Hair follicle dermal papilla cell (primary cell): ENCODE measurements around the gene ARMC3. TPM values are rescaled to one million over a fixed set of nuclear protein-coding genes. Genes with fewer than 3 reads are reported as not detected.

Experiments used
- small RNA-seq: library from RNA; depleted of rRNA; stranded (forward); fragments of <200 nt; gene quantifications from one replicate; pipeline ENCODE3, GENCODE V24; 2012
- total RNA-seq: library from RNA; depleted of rRNA; stranded (reverse); fragments of >200 nt; gene quantifications from 2 replicates; pipeline ENCODE4 v1.2.3, GENCODE V29; 2012

Gene ARMC3, protein sequence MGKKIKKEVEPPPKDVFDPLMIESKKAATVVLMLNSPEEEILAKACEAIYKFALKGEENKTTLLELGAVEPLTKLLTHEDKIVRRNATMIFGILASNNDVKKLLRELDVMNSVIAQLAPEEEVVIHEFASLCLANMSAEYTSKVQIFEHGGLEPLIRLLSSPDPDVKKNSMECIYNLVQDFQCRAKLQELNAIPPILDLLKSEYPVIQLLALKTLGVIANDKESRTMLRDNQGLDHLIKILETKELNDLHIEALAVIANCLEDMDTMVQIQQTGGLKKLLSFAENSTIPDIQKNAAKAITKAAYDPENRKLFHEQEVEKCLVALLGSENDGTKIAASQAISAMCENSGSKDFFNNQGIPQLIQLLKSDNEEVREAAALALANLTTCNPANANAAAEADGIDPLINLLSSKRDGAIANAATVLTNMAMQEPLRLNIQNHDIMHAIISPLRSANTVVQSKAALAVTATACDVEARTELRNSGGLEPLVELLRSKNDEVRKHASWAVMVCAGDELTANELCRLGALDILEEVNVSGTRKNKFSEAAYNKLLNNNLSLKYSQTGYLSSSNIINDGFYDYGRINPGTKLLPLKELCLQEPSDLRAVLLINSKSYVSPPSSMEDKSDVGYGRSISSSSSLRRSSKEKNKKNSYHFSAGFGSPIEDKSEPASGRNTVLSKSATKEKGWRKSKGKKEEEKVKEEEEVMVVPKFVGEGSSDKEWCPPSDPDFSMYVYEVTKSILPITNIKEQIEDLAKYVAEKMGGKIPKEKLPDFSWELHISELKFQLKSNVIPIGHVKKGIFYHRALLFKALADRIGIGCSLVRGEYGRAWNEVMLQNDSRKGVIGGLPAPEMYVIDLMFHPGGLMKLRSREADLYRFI
- not detected in 2 replicates for total RNA-seq

DNA sequence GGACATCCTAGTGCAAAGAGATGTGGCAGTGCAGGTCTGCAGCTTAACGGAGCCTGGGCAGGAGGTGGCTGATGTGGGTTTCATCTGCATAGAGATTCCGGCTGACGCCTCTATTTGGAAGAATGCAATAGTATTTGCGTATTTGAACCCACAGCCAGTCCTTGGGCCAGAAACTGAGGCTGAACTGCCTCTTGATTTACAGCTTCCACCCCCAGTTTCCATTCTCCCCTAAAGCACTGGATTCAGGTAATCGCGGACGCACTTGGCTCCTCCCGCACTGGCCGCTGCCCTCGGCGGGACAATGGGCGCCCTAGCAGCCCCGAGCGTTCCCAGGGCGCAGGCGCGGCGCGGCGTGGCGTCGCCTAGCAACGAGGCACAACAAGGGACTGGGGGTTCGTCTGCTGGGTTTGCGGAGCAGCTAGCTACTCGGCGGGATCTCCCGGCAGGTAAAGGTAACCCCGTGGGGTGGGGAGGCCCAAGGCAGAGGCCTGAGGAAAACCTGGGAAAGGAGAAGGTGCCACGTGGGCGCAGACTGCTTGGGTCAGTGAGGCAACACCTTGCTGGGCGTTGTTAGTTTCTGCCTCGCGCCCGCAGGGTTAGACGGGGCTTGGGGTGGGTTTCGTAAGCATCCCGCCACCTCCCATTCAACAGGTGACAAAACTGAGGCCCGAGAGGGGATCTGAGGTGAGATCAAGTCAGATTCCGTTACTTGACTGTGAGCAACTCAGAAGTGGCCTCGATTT, at the start of gene ARMC3:
ARMC3 (plus strand) TSS at position 393 of the 743 bp plus-strand sequence. CDS start 3,944 bp downstream, outside the sequence.

Small RNAs within 50 kb of the gene (small RNA-seq; reads per million reads assigned to genes)
- gene RNA5SP304 = not detected

Other genes starting within 250 kb of the ARMC3 start
- gene PIP4K2A, start 213.5 kb upstream of the ARMC3 start, total RNA-seq = 28.9 and 39.3 TPM in 2 replicates
- 9.1 and 10.0 TPM in 2 replicates for gene MSRB2, start 167.5 kb downstream of the ARMC3 start, total RNA-seq